HL-60 (cell line): ENCODE results near the gene SLC24A3.

Experiments used
- DNase-seq, 2 experiments: peaks; one replicate each; pipeline ENCODE4 v3.0.0-alpha.2; 2010 to 2020; ENCODE audit warnings: low read depth in 1 of 2, low spot score in 1 of 2
- H3K27ac ChIP-seq: fragments of 250-450 bp; sonication (Bioruptor Pico); replicated peaks from 2 replicates; pipeline ENCODE4 v1.5.1; 2020; ENCODE audit warnings: mild to moderate bottlenecking, moderate library complexity
- H3K27me3 ChIP-seq: fragments of 250-450 bp; sonication (Bioruptor Pico); 2 replicates; pipeline ENCODE4 v1.5.1; 2021; ENCODE audit warnings: mild to moderate bottlenecking, moderate library complexity; ENCODE audit not compliant: insufficient read depth, poor library complexity, severe bottlenecking
- H3K4me3 ChIP-seq: replicated peaks from 2 replicates; pipeline ENCODE4 v1.5.1; 2011; ENCODE audit warnings: mild to moderate bottlenecking, control low read depth, low read length; ENCODE audit not compliant: insufficient read depth
- GABPA ChIP-seq: IDR thresholded peaks from 2 replicates; pipeline ENCODE4 v1.6.1; 2012; ENCODE audit warnings: low read depth
- POLR2AphosphoS5 ChIP-seq: IDR thresholded peaks from 2 replicates; pipeline ENCODE4 v1.6.1; 2012; ENCODE audit warnings: low read depth
- REST ChIP-seq: IDR thresholded peaks from 2 replicates; pipeline ENCODE4 v1.6.1; 2012; ENCODE audit warnings: low read depth; ENCODE audit not compliant: insufficient replicate concordance
- SPI1 ChIP-seq: IDR thresholded peaks from 2 replicates; pipeline ENCODE4 v1.6.1; 2012; ENCODE audit warnings: low read depth, mild to moderate bottlenecking, borderline replicate concordance
- TF ChIP-seq, protein P1 (sequence below): IDR thresholded peaks from one replicate; pipeline ENCODE4 v1.5.1; 2011; ENCODE audit warnings: low read length, control low read depth, inconsistent platforms; ENCODE audit not compliant: insufficient read depth

The SLC24A3 gene

GRCh38 chr20:19696620-19697019 lies 484.2 kb downstream of the SLC24A3 start:
- no peak for DNase-seq
- no peak overlapping the region for H3K4me3 ChIP-seq
- no peaks in the 10 kb centered on the region for H3K27me3 ChIP-seq
- no peak overlapping the region for H3K27ac ChIP-seq
- TF ChIP-seq GABPA (no peak), REST (no peak), SPI1 (no peak), POLR2AphosphoS5 (no peak)
- TF ChIP-seq, protein P1, sequence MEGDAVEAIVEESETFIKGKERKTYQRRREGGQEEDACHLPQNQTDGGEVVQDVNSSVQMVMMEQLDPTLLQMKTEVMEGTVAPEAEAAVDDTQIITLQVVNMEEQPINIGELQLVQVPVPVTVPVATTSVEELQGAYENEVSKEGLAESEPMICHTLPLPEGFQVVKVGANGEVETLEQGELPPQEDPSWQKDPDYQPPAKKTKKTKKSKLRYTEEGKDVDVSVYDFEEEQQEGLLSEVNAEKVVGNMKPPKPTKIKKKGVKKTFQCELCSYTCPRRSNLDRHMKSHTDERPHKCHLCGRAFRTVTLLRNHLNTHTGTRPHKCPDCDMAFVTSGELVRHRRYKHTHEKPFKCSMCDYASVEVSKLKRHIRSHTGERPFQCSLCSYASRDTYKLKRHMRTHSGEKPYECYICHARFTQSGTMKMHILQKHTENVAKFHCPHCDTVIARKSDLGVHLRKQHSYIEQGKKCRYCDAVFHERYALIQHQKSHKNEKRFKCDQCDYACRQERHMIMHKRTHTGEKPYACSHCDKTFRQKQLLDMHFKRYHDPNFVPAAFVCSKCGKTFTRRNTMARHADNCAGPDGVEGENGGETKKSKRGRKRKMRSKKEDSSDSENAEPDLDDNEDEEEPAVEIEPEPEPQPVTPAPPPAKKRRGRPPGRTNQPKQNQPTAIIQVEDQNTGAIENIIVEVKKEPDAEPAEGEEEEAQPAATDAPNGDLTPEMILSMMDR = no peak

DNA sequence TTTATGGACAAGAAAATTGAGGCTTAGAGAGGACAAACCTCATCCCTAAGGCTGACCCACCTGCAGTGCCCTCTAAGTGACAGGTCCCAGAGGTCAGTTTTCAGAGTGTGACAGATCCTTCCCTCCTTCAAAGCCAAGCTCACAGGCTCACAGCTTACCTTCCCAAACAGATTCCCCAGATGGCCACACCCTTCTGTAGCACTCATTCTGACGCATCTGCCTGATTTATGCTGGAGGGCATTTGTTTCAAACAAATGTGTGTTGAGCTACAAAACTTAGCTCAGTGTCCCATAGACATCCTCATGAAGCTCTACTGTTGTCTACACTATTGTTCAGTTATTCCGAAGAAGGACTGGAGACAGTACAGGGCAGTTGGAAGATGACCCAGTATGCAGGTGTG lies 485.0 kb downstream of the SLC24A3 start:
- H3K27ac ChIP-seq = no peak overlapping the region
- TF ChIP-seq POLR2AphosphoS5 (no peak), SPI1 (no peak), GABPA (no peak), REST (no peak)
- TF ChIP-seq, protein P1 = no peak
- no peak overlapping the region for H3K4me3 ChIP-seq
- no peak for DNase-seq
- no peaks in the 10 kb centered on the region for H3K27me3 ChIP-seq

DNA sequence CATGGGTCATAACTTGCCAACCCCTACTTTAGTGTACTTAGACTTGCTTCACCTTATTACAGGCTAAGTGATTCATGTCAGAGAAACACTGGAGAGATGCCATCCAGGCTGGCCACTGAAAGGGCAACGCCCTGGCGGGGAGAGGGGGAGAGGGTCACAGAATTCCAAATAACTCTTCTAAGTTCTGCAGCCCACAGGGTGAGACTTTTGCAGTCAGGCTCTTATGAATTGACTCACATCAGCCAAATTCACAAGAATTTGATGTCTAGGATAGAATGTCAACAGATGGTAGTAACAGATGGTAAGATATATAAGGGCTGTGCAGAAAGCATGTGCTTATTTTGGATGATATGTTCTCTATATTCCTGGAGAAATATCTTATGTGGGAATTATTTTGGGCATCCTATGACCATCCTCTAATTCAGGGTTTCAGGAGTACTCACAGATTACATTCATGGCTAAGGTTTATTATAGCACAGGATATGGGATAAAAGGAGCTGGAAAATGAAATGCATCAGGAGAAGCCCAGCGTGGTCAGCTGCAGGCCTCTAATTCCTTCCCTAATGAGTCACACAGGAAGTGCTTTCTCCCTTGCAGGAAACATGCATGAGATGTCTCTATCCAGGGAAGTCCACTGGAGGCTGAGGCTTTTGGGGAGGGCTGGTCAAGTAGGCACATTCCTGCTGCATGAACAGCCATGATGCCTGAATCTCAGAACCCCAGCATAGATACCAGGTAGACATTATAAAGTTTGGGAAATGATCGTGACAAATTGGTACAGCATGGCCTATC lies 486.9 kb downstream of the SLC24A3 start:
- no peak for DNase-seq
- Histone ChIP-seq H3K27me3 (no peaks in the 10 kb centered on the region), H3K4me3 (no peak overlapping the region), H3K27ac (no peak overlapping the region)
- no peak for TF ChIP-seq REST
- no peak for TF ChIP-seq GABPA
- TF ChIP-seq, protein P1 = no peak
- no peak for TF ChIP-seq SPI1
- no peak for TF ChIP-seq POLR2AphosphoS5
